Measurements from ENCODE around the gene DOCK8.

GRCh38 chr9:274406-274805, 59.7 kb downstream of the DOCK8 start:
- TF ChIP-seq CTCF (conservative IDR thresholded peaks at IDR 0.05) (no peak), EZH2 (IDR thresholded peaks at IDR 0.05; ENCODE audit: low read depth) (no peak)

All from PC-9 (cell line).